Measurements from ENCODE around the gene MAN1A1. TPM values are rescaled to one million over a fixed set of nuclear protein-coding genes. Genes with fewer than 3 reads are reported as not detected.

MAN1A1 gene
- total and polyA plus RNA-seq, 2 of the 4 experiments (the other 2 are of a cell fraction) = 5.9 to 6.4 TPM

- Histone ChIP-seq H3K79me1 (ENCODE audit: low read depth in 1 of 2, low read length in 2 of 2) (no peaks in the 10 kb centered on the region), H3K4me1 (ENCODE audit: control insufficient read depth, insufficient read depth, low read length) (peaks cover 2% of the 10 kb centered on the region; the same call in 1 of the 2 replicates), H3K9ac (ENCODE audit: low read depth, low read length) (no peak overlapping the region), H2AK9ac (replicated peaks; ENCODE audit: low read depth, low read length, poor library complexity) (no peak overlapping the region), H2AK5ac (ENCODE audit: low read depth, low read length) (no peak overlapping the region), H4K20me1 (ENCODE audit: insufficient read depth, low read length) (no peaks in the 10 kb centered on the region), H3K14ac (replicated peaks; ENCODE audit: low read depth, low read length) (no peak overlapping the region), H3K4me2 (ENCODE audit: low read depth, low read length) (no peak overlapping the region), H4K91ac (ENCODE audit: insufficient read depth, low read depth, low read length) (no peak overlapping the region), H2BK20ac (ENCODE audit: low read depth, low read length) (no peak overlapping the region), H3K9me3 (ENCODE audit: control insufficient read depth, insufficient read depth, low read length) (no peaks in the 10 kb centered on the region), H2BK5ac (ENCODE audit: low read depth, low read length, poor library complexity, severe bottlenecking) (no peak overlapping the region), H3K27me3 (ENCODE audit: control insufficient read depth, insufficient read depth, low read length) (no peaks in the 10 kb centered on the region), H2BK15ac (ENCODE audit: low read depth, low read length) (no peak overlapping the region), H3K18ac (ENCODE audit: low read depth, low read length) (no peak overlapping the region), H3K27ac (ENCODE audit: insufficient read depth, low read length) (no peak overlapping the region), H3K9me1 (ENCODE audit: insufficient read depth, low read length) (peaks cover 2% of the 10 kb centered on the region), H3K36me3 (ENCODE audit: control insufficient read depth, insufficient read depth, low read length) (no peaks in the 10 kb centered on the region), H3K23ac (ENCODE audit: low read depth, low read length) (no peak overlapping the region), H4K5ac (ENCODE audit: low read depth, low read length) (no peak overlapping the region), H3K4me3 (ENCODE audit: insufficient read depth, low read depth, low read length) (no peak overlapping the region), H4K8ac (ENCODE audit: low read depth in 2 of 2, low read length in 2 of 2) (no peak overlapping the region), H3K56ac (ENCODE audit: extremely low read depth, insufficient read depth, low read length) (no peak overlapping the region), H2AFZ (replicated peaks; ENCODE audit: low read length, poor library complexity) (no peak overlapping the region), H3K4ac (ENCODE audit: low read depth, low read length) (no peak overlapping the region), H2BK120ac (ENCODE audit: low read depth, low read length) (no peak overlapping the region)
- dilution Hi-C loops (cut with HindIII; ENCODE audit: low sequenced_read_pairs, unreplicated experiment) = no loop called here
- no TSS peak for BruUV-seq (replicated peaks)
- 100% methylated on average over 1 of the region's 2 CpGs; no CpG with 5 or more reads in 1 of the 2 experiments for WGBS, 2 experiments (ENCODE audit: extremely low coverage in 2 of 2, insufficient read length in 1 of 2)
- intact Hi-C loops (cut with micrococcal nuclease) = no loop called here
- DNase-seq (no peak), ATAC-seq (ENCODE audit: low read depth) (no peak)
- ChIA-PET CTCF (interaction anchor here (0.9 kb wide), 1 partner anchor 1820 kb away, joined by 4 read pairs; no protein-coding TSS in a partner anchor), POLR2A (ENCODE audit: unreplicated experiment) (no interaction called here)
- in situ Hi-C loops (cut with MboI; ENCODE audit: low sequenced_read_pairs) = no loop called here
- TF ChIP-seq BHLHE40 (IDR thresholded peaks at IDR 0.05; ENCODE audit: low read depth, low read length) (no peak), MAFK (IDR thresholded peaks at IDR 0.05; ENCODE audit: low read depth, low read length) (no peak), RFX5 (IDR thresholded peaks at IDR 0.05; ENCODE audit: low read depth, low read length) (no peak), NFE2L2 (IDR thresholded peaks at IDR 0.05; ENCODE audit: low read depth, low read length) (no peak), RCOR1 (IDR thresholded peaks at IDR 0.05; ENCODE audit: insufficient replicate concordance, low read length) (no peak), CHD1 (IDR thresholded peaks at IDR 0.05; ENCODE audit: low read depth, low read length) (no peak), ELK1 (IDR thresholded peaks at IDR 0.05; ENCODE audit: borderline replicate concordance, low read depth, low read length) (no peak), MXI1 (IDR thresholded peaks at IDR 0.05; ENCODE audit: borderline replicate concordance, low read depth, low read length) (no peak), RAD21 (IDR thresholded peaks at IDR 0.05; ENCODE audit: low read length) (no peak), CTCF (conservative IDR thresholded peaks at IDR 0.05; ENCODE audit: low read depth, low read length) (no peak), FOS (IDR thresholded peaks at IDR 0.05; ENCODE audit: low read depth, low read length) (no peak), POLR2A (IDR thresholded peaks at IDR 0.05; ENCODE audit: low read depth, low read length) (no peak), USF2 (IDR thresholded peaks at IDR 0.05; ENCODE audit: low read depth, low read length) (no peak), SMC3 (IDR thresholded peaks at IDR 0.05; ENCODE audit: low read depth, low read length) (no peak), CEBPB (IDR thresholded peaks at IDR 0.05; ENCODE audit: low read depth, low read length) (no peak), MAZ (IDR thresholded peaks at IDR 0.05; ENCODE audit: borderline replicate concordance, low read depth, low read length) (no peak)
Measured at GRCh38 chr6:119256978-119257462, 92.5 kb downstream of the MAN1A1 start.
